ENCODE data around the gene ELANE.
"Not testable (repeated sequence)": the region's sequence is repeated elsewhere in the genome, so short reads cannot be mapped to it uniquely, and the experiment has no call there.

The ELANE gene

GRCh38 chr19:843180-843835 lies 8.8 kb upstream of the ELANE start:
- no peak for FAIRE-seq

- FAIRE-seq, result no peak
Measured at GRCh38 chr19:843836-844545, 8.1 kb upstream of the ELANE start.

GRCh38 chr19:844546-844971 lies 7.5 kb upstream of the ELANE start:
- no peak for FAIRE-seq

- FAIRE-seq, result no peak
Measured at GRCh38 chr19:845707-846521, 6.2 kb upstream of the ELANE start.

GRCh38 chr19:848386-848921 lies 3.6 kb upstream of the ELANE start:
- no peak for FAIRE-seq

GRCh38 chr19:849195-849594 lies 2.9 kb upstream of the ELANE start:
- not testable (repeated sequence) for FAIRE-seq

- FAIRE-seq, result no peak
Measured at GRCh38 chr19:850221-850978, 1.7 kb upstream of the ELANE start.

GRCh38 chr19:850979-851335 lies 1.1 kb upstream of the ELANE start:
- FAIRE-seq, result no peak

- no peak for FAIRE-seq
Measured at GRCh38 chr19:853014-853585, 997 bp downstream of the ELANE start.

GRCh38 chr19:853614-854220 lies 1.6 kb downstream of the ELANE start:
- not testable (repeated sequence) for FAIRE-seq

GRCh38 chr19:854549-854948 lies 2.4 kb downstream of the ELANE start:
- peak; percentile 97 for FAIRE-seq

- FAIRE-seq, result no peak
Measured at GRCh38 chr19:855142-855541, 3.0 kb downstream of the ELANE start.

- FAIRE-seq, result no peak
Measured at GRCh38 chr19:855566-856120, 3.5 kb downstream of the ELANE start.

- no peak for FAIRE-seq
Measured at GRCh38 chr19:858284-858683, 6.2 kb downstream of the ELANE start.

- no peak for FAIRE-seq
Measured at GRCh38 chr19:858868-859843, 7.1 kb downstream of the ELANE start, which contains the start of gene CFD. TSS of gene CFD (plus strand) at chr19:859664. CDS start at chr19:859690, 26 bp downstream.

- no peak for FAIRE-seq
Measured at GRCh38 chr19:861141-861755, 9.1 kb downstream of the ELANE start.

GRCh38 chr19:861756-862580 lies 9.9 kb downstream of the ELANE start:
- no peak for FAIRE-seq

- FAIRE-seq, result no peak
Measured at GRCh38 chr19:862581-863314, 10.6 kb downstream of the ELANE start.
